ENCODE data around the gene CBX1.

The CBX1 gene

DNA sequence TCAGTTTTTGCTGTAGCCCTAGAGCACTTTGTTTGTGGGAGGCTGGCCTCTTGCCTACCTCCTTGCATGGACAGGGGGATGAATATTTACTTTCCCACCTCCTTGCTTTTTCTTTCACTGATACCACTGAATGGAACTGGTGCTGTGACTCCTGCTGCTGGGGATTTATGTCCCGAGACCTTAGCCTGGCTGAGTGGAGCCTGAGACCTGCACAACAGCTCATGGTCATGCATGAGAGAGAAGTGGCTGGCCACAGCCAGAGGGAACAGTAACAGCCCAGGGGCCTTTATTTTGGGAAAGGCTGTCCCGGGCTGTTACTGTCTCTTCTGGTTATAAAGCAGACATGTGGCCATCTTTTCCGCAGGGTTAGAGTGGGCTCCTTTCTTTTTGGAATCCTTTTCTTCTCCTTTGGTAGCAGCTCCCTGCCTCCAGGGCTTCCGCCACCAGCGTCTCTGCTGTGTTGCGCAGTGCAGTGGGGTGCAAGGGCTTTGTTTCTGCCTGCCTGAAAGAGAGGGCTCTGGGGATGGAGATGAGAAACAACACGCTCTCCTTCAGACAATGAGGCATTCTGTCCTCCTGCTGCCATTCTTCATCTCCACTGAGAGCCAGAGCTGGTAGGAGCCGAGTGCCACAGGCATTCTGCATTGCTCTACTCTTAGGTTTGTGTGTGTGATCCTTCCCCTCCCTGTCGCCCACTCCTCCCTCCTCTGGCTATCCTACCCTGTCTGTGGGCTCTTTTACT, 20.8 kb upstream of the CBX1 start:
- no peak for DNase-seq (ENCODE audit: insufficient read length)

GRCh38 chr17:48113201-48113676, 12.0 kb upstream of the CBX1 start:
- FAIRE-seq (peak; percentile 89), DNase-seq (ENCODE audit: insufficient read length) (no peak)
- TF ChIP-seq POLR2A (IDR thresholded peaks at IDR 0.05; ENCODE audit: low read depth, low read length) (peak; percentile 50), POLR2AphosphoS5 (IDR thresholded peaks at IDR 0.05; ENCODE audit: low read depth, low read length) (0 out of 2 replicates have a peak, but pooled peaks have one; percentile 18), TAF1 (IDR thresholded peaks at IDR 0.05; ENCODE audit: borderline replicate concordance, low read depth, low read length) (no peak)

More for the DNA sequence above, 20.8 kb upstream of the CBX1 start:
- no peak for FAIRE-seq
- TF ChIP-seq TAF1 (IDR thresholded peaks at IDR 0.05; ENCODE audit: borderline replicate concordance, low read depth, low read length) (no peak), POLR2A (IDR thresholded peaks at IDR 0.05; ENCODE audit: low read depth, low read length) (no peak), POLR2AphosphoS5 (IDR thresholded peaks at IDR 0.05; ENCODE audit: low read depth, low read length) (0 out of 2 replicates have a peak, but pooled peaks have one; percentile 12)

DNA sequence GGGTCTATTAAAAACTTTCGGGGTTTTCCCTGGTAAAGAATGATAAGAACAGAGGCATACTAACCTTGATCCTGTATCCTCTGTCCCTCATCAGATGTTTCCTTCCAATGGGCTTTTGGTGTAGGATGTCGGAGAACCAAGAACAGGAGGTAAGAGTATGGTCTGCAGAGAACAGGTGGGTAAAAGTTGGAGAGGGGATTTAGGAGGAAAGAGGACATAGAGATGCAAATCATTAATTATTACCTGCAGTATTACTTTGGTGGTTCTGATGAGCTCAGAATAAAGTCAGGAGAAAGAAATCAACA, 10.6 kb upstream of the CBX1 start:
- TF ChIP-seq TAF1 (IDR thresholded peaks at IDR 0.05; ENCODE audit: borderline replicate concordance, low read depth, low read length) (no peak), POLR2AphosphoS5 (IDR thresholded peaks at IDR 0.05; ENCODE audit: low read depth, low read length) (0 out of 2 replicates have a peak, but pooled peaks have one; percentile 4), POLR2A (IDR thresholded peaks at IDR 0.05; ENCODE audit: low read depth, low read length) (no peak; the same call in 1 of the 2 replicates)
- DNase-seq (ENCODE audit: insufficient read length) (no peak), FAIRE-seq (peak; percentile 48)

- peak; percentile 61 for FAIRE-seq
- no peak for DNase-seq (ENCODE audit: insufficient read length)
- TF ChIP-seq TAF1 (IDR thresholded peaks at IDR 0.05; ENCODE audit: borderline replicate concordance, low read depth, low read length): no peak
- 0 out of 2 replicates have a peak, but pooled peaks have one; percentile 9 for TF ChIP-seq POLR2A (IDR thresholded peaks at IDR 0.05; ENCODE audit: low read depth, low read length)
These were observed 9.5 kb upstream of the CBX1 start for GRCh38 chr17:48110761-48111160.

DNA sequence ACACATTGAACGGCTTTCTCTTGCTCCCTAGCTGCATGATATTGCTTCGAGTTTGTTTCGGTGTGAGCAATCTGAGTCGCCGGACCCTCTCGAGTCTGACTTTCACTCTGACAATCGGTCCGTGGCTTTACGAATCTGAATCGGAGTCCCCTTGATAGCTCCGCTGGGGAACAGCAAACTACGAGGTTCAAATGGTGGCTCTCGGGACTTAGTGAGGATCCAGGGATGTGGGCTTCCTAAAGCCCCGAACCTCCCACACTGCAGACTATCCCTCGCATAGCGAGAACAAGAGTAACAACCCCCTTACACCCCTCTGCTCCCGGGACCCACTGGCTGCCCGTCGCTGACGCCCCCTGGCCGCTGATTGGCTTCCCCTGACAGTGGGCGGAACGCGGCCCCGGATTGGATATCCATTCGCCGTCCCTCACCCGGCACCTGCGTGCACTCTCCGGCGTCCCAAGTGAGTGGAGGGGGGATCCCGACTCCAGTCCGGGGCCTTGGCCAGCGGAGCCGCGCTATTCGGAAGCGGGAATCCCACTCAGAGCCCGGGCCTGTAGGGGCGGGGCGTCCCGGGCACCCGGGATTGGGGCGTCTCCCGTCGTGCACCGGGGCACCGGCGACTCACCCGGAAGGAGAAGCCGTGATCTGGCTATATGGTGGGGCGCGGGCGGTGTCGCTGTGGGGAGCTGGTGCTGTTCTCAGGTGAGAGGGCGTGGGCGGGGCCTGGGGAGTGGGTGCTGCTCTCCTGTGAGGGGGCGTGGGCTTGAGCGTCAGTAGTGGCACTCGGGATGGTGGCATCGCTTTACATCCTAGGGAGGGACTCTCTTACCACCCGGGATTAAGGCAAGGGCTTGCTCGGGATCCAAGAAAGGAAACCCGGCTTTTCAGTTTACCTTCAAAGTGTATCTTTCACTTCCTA, 6.1 kb upstream of the CBX1 start, which contains the start of gene SNX11:
Gene SNX11, plus strand, starts transcription at position 630 of the 919 bp plus-strand sequence. CDS start 4,278 bp downstream, outside the sequence.
- peak; percentile 64; the same call in 1 of the 2 replicates for TF ChIP-seq TAF1 (IDR thresholded peaks at IDR 0.05; ENCODE audit: borderline replicate concordance, low read depth, low read length)
- TF ChIP-seq POLR2AphosphoS5 (IDR thresholded peaks at IDR 0.05; ENCODE audit: low read depth, low read length): peak; percentile 59
- TF ChIP-seq POLR2A (IDR thresholded peaks at IDR 0.05; ENCODE audit: low read depth, low read length): peak; percentile 86
- FAIRE-seq (peak; percentile 88), DNase-seq (ENCODE audit: insufficient read length) (peak; percentile 69)

- no peak for TF ChIP-seq POLR2A (IDR thresholded peaks at IDR 0.05; ENCODE audit: low read depth, low read length)
- TF ChIP-seq TAF1 (IDR thresholded peaks at IDR 0.05; ENCODE audit: borderline replicate concordance, low read depth, low read length): no peak
- no peak for TF ChIP-seq POLR2AphosphoS5 (IDR thresholded peaks at IDR 0.05; ENCODE audit: low read depth, low read length)
- DNase-seq (ENCODE audit: insufficient read length) (no peak), FAIRE-seq (no peak)
These were observed 5.5 kb upstream of the CBX1 start for GRCh38 chr17:48106802-48107136.

DNA sequence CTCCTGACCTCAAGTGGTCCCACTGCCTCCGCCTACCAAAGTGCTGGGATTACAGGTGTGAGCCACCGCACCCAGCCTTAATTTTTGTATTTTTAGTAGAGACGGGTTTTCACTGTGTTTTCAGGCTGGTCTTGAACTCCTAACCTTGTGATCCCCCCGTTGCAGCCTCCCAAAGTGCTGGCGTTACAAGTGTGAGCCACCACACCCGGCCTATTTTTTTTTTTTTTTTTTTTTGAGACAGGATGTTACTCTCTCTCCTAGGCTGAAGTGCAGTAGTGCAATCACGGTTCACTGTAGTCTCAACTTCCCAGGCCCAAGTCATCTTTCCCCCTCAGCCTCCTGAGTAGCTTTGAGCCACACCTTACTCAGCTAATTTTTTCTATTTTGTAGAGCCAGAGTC, 3.2 kb upstream of the CBX1 start:
- TF ChIP-seq POLR2A (IDR thresholded peaks at IDR 0.05; ENCODE audit: low read depth, low read length) (no peak), POLR2AphosphoS5 (IDR thresholded peaks at IDR 0.05; ENCODE audit: low read depth, low read length) (no peak), TAF1 (IDR thresholded peaks at IDR 0.05; ENCODE audit: borderline replicate concordance, low read depth, low read length) (no peak)
- FAIRE-seq (no peak), DNase-seq (ENCODE audit: insufficient read length) (no peak)

DNA sequence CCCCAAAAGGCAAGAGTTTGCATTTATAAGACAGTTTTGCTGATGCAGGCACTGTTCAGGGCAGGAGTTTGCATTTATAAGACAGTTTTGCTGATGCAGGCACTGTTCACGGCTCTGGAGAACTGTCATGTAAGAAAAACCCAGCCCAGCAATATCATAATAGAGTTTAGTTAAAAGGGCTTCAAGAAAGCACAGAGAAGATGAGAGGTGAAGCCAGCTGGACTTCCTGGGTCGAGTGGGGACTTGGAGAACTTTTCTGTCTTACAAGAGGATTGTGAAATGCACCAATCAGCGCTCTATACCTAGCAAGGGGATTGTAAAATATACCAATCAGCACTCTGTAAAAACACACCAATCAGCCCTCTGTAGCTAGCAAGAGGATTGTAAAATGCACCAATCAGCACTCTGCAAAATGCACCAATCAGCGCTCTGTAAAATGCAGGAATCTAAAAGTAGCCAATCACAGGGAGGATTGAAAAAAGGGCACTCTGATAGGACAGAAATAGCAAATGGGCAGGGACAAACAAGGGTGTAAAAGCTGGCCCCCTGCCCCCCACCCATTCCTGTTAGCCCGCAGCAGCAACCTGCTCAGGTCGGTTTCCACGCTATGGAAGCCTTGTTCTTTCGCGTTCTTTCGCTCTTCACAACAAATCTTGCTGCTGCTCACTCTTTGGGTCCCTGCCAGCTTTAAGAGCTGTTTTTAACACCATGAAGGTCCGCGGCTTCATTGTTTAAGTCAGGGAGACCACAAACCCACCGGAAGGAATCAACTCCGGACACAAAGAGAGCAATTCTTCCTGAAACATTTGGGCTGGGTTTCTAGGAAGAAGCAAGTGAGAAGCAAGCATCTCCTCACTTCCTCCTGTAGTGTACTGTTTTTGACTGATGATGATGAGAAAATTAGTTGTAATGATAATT, 1.8 kb upstream of the CBX1 start:
- FAIRE-seq (no peak), DNase-seq (ENCODE audit: insufficient read length) (no peak)
- TF ChIP-seq POLR2AphosphoS5 (IDR thresholded peaks at IDR 0.05; ENCODE audit: low read depth, low read length): no peak
- no peak for TF ChIP-seq POLR2A (IDR thresholded peaks at IDR 0.05; ENCODE audit: low read depth, low read length)
- TF ChIP-seq TAF1 (IDR thresholded peaks at IDR 0.05; ENCODE audit: borderline replicate concordance, low read depth, low read length): no peak

DNA sequence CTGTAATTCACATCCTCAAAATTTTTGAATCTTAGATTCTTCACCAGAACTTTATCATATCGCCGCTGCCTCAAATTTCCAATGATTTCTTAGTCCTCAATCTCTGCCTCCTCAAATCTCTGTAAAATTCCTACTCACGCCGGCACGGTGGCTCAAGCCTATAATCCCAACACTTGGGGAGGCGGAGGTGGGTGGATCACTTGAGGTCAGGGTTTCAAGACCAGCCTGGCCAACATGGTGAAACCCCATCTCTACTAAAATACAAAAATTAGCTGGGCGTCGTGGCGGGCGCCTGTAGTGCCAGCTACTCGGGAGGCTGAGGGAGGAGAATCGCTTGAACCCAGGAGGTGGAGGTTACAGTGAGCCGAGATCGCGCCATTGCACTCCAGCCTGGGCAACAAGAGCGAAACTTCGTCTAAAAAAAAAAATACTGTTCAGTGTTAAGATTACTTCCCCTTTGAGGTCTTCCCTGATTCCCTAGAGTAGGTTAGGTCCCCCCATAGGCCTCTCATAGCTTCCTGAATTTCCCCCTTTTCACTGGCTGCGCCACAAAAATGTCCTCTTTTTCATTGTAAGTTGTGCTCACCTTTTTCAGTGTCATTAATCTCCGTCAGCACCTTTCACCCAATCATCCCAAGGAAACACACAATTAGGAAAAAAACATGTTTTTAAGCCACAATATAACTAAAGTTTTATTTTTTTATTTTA, 919 bp upstream of the CBX1 start:
- DNase-seq (ENCODE audit: insufficient read length) (no peak), FAIRE-seq (no peak)
- TF ChIP-seq TAF1 (IDR thresholded peaks at IDR 0.05; ENCODE audit: borderline replicate concordance, low read depth, low read length) (no peak), POLR2A (IDR thresholded peaks at IDR 0.05; ENCODE audit: low read depth, low read length) (no peak), POLR2AphosphoS5 (IDR thresholded peaks at IDR 0.05; ENCODE audit: low read depth, low read length) (no peak)

DNA sequence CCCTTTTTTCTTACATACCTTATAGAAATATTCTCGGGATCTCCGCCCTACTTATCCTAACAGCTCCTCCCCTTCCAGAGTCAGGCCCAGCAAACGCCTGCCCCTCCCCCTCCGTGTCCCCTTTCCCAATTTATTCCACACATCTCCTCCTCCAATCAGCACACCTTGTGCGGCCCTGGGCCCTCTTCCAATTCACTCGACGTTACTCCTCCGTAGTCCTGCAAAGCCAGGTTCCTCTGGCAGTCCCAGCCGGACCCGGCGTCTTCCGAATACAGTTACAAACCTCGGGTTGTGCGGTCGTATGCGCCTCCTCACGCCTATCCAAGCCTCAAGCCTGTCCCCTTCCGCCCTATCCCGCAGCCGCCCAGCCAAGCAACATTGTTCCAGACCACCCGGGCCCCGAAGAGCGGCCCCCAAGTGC, 677 bp downstream of the CBX1 start:
- FAIRE-seq (no peak), DNase-seq (ENCODE audit: insufficient read length) (no peak)
- TF ChIP-seq POLR2A (IDR thresholded peaks at IDR 0.05; ENCODE audit: low read depth, low read length): no peak
- TF ChIP-seq POLR2AphosphoS5 (IDR thresholded peaks at IDR 0.05; ENCODE audit: low read depth, low read length): no peak
- TF ChIP-seq TAF1 (IDR thresholded peaks at IDR 0.05; ENCODE audit: borderline replicate concordance, low read depth, low read length): no peak
